ENCODE measurements around the gene RCOR1. TPM values are rescaled to one million over a fixed set of nuclear protein-coding genes. Genes with fewer than 3 reads are reported as not detected.
"Not testable (repeated sequence)": the region's sequence is repeated elsewhere in the genome, so short reads cannot be mapped to it uniquely, and the experiment has no call there.

The RCOR1 gene
- total and polyA plus RNA-seq, 2 experiments from 2014 or later, result 9.9 to 30.2 TPM

GRCh38 chr14:102759456-102760187, 167.2 kb downstream of the RCOR1 start:
- Histone ChIP-seq H2AFZ (no peak overlapping the region), H3K27ac (peak overlapping the region; percentile 20), H3K4me1 (ENCODE audit: insufficient read depth) (no peaks in the 10 kb centered on the region), H4K20me1 (ENCODE audit: insufficient read depth, poor library complexity, severe bottlenecking) (no peaks in the 10 kb centered on the region), H3K27me3 (no peaks in the 10 kb centered on the region), H3K9me3 (ENCODE audit: low read depth) (no peaks in the 10 kb centered on the region), H3K36me3 (replicated peaks; ENCODE audit: insufficient read depth, low read depth) (no peaks in the 10 kb centered on the region), H3K4me2 (peak overlapping the region; percentile 25), H3K79me2 (no peaks in the 10 kb centered on the region), H3K9me2 (replicated peaks; ENCODE audit: insufficient read depth) (no peaks in the 10 kb centered on the region), H3K4me3 (no peak overlapping the region)
- WGBS (ENCODE audit: low lambda C conversion rate, missing lambda C conversion rate), result 51% methylated on average over 10 of the region's 10 CpGs
- DNase-seq (ENCODE audit: low spot score), result peak; percentile 46
- TF ChIP-seq EZH2 (IDR thresholded peaks at IDR 0.05; ENCODE audit: borderline replicate concordance) (no peak), EZH2phosphoT487 (IDR thresholded peaks at IDR 0.05; ENCODE audit: low read depth, severe bottlenecking, unreplicated experiment) (no peak)

GRCh38 chr14:102760496-102761193, 168.2 kb downstream of the RCOR1 start:
- Histone ChIP-seq H4K20me1 (ENCODE audit: insufficient read depth, poor library complexity, severe bottlenecking) (no peaks in the 10 kb centered on the region), H3K36me3 (replicated peaks; ENCODE audit: insufficient read depth, low read depth) (no peaks in the 10 kb centered on the region), H3K4me1 (ENCODE audit: insufficient read depth) (no peaks in the 10 kb centered on the region), H3K79me2 (no peaks in the 10 kb centered on the region), H2AFZ (no peak overlapping the region), H3K9me3 (ENCODE audit: low read depth) (no peaks in the 10 kb centered on the region), H3K27me3 (no peaks in the 10 kb centered on the region), H3K27ac (no peak overlapping the region), H3K4me3 (no peak overlapping the region), H3K4me2 (no peak overlapping the region), H3K9me2 (replicated peaks; ENCODE audit: insufficient read depth) (no peaks in the 10 kb centered on the region)
- no peak for DNase-seq (ENCODE audit: low spot score)
- no peak for TF ChIP-seq EZH2 (IDR thresholded peaks at IDR 0.05; ENCODE audit: borderline replicate concordance)
- TF ChIP-seq EZH2phosphoT487 (IDR thresholded peaks at IDR 0.05; ENCODE audit: low read depth, severe bottlenecking, unreplicated experiment), result no peak
- TF ChIP-seq CTCF (IDR thresholded peaks at IDR 0.05; ENCODE audit: poor library complexity), result no peak
- 59% methylated on average over 21 of the region's 21 CpGs for WGBS (ENCODE audit: low lambda C conversion rate, missing lambda C conversion rate)

- no peaks in the 10 kb centered on the region for H3K9me3 ChIP-seq (ENCODE audit: low read depth)
- H3K9me2 ChIP-seq (replicated peaks; ENCODE audit: insufficient read depth), result no peaks in the 10 kb centered on the region
- no peak for TF ChIP-seq EZH2 (IDR thresholded peaks at IDR 0.05; ENCODE audit: borderline replicate concordance)
- TF ChIP-seq CTCF (IDR thresholded peaks at IDR 0.05; ENCODE audit: poor library complexity), result no peak
- TF ChIP-seq EZH2phosphoT487 (IDR thresholded peaks at IDR 0.05; ENCODE audit: low read depth, severe bottlenecking, unreplicated experiment), result no peak
- no peaks in the 10 kb centered on the region for H4K20me1 ChIP-seq (ENCODE audit: insufficient read depth, poor library complexity, severe bottlenecking)
- no peaks in the 10 kb centered on the region for H3K79me2 ChIP-seq
- WGBS (ENCODE audit: low lambda C conversion rate, missing lambda C conversion rate), result 89% methylated on average over 15 of the region's 15 CpGs
- no peak for DNase-seq (ENCODE audit: low spot score)
- H2AFZ ChIP-seq, result no peak overlapping the region
- H3K4me1 ChIP-seq (ENCODE audit: insufficient read depth), result no peaks in the 10 kb centered on the region
- no peaks in the 10 kb centered on the region for H3K36me3 ChIP-seq (replicated peaks; ENCODE audit: insufficient read depth, low read depth)
- no peaks in the 10 kb centered on the region for H3K27me3 ChIP-seq
- H3K4me3 ChIP-seq, result no peak overlapping the region
- no peak overlapping the region for H3K4me2 ChIP-seq
- H3K27ac ChIP-seq, result no peak overlapping the region
These were observed 168.8 kb downstream of the RCOR1 start for GRCh38 chr14:102761206-102761605.

GRCh38 chr14:102764220-102764671, 171.8 kb downstream of the RCOR1 start:
- Histone ChIP-seq H3K36me3 (replicated peaks; ENCODE audit: insufficient read depth, low read depth) (no peaks in the 10 kb centered on the region), H3K79me2 (no peaks in the 10 kb centered on the region), H3K9me2 (replicated peaks; ENCODE audit: insufficient read depth) (no peaks in the 10 kb centered on the region), H3K4me1 (ENCODE audit: insufficient read depth) (no peaks in the 10 kb centered on the region), H3K4me3 (no peak overlapping the region), H3K9me3 (ENCODE audit: low read depth) (no peaks in the 10 kb centered on the region), H3K27ac (no peak overlapping the region), H3K27me3 (no peaks in the 10 kb centered on the region), H2AFZ (no peak overlapping the region), H3K4me2 (no peak overlapping the region), H4K20me1 (ENCODE audit: insufficient read depth, poor library complexity, severe bottlenecking) (no peaks in the 10 kb centered on the region)
- no peak for DNase-seq (ENCODE audit: low spot score)
- TF ChIP-seq EZH2 (IDR thresholded peaks at IDR 0.05; ENCODE audit: borderline replicate concordance), result no peak
- no peak for TF ChIP-seq CTCF (IDR thresholded peaks at IDR 0.05; ENCODE audit: poor library complexity)
- TF ChIP-seq EZH2phosphoT487 (IDR thresholded peaks at IDR 0.05; ENCODE audit: low read depth, severe bottlenecking, unreplicated experiment), result no peak
- WGBS (ENCODE audit: low lambda C conversion rate, missing lambda C conversion rate), result 82% methylated on average over 11 of the region's 11 CpGs

- 90% methylated on average over 8 of the region's 8 CpGs for WGBS (ENCODE audit: low lambda C conversion rate, missing lambda C conversion rate)
- not testable (repeated sequence) for H3K27me3 ChIP-seq
These were observed 173.3 kb downstream of the RCOR1 start for GRCh38 chr14:102765770-102766169.

More at GRCh38 chr14:102765770-102766169, 173.3 kb downstream of the RCOR1 start:
- not testable (repeated sequence) for H2AFZ ChIP-seq; H3K36me3 ChIP-seq (replicated peaks; ENCODE audit: insufficient read depth, low read depth); H3K4me3 ChIP-seq; DNase-seq (ENCODE audit: low spot score); H3K79me2 ChIP-seq; H4K20me1 ChIP-seq (ENCODE audit: insufficient read depth, poor library complexity, severe bottlenecking); H3K9me2 ChIP-seq (replicated peaks; ENCODE audit: insufficient read depth); H3K4me2 ChIP-seq; H3K27ac ChIP-seq; H3K4me1 ChIP-seq (ENCODE audit: insufficient read depth); H3K9me3 ChIP-seq (ENCODE audit: low read depth)

Measured in hepatocyte (in vitro differentiated cells).